Measurements from ENCODE around the gene MICOS13.

DNA sequence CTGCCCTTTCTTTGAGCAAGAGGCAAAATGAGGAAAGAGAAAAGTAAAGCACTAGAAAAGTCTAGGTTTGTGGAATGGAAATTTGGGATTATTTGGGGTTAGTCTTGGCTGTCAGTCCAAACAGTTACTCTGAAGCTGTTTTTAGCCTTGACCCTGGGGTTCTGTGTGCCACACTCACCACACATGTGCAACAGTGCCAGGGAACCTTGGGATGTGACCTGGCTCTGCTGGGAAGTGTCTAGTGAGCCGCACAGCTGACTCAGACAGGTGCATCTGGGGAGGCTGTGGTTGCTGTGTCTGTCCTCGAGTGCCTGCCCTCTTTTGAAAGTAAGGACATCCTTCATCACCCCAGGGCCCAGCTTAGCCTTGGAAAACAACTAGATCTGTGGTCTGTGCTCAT, 15.8 kb downstream of the MICOS13 start:
- no peak for TF ChIP-seq EZH2phosphoT487 (IDR thresholded peaks at IDR 0.05)
- TF ChIP-seq, protein P1, sequence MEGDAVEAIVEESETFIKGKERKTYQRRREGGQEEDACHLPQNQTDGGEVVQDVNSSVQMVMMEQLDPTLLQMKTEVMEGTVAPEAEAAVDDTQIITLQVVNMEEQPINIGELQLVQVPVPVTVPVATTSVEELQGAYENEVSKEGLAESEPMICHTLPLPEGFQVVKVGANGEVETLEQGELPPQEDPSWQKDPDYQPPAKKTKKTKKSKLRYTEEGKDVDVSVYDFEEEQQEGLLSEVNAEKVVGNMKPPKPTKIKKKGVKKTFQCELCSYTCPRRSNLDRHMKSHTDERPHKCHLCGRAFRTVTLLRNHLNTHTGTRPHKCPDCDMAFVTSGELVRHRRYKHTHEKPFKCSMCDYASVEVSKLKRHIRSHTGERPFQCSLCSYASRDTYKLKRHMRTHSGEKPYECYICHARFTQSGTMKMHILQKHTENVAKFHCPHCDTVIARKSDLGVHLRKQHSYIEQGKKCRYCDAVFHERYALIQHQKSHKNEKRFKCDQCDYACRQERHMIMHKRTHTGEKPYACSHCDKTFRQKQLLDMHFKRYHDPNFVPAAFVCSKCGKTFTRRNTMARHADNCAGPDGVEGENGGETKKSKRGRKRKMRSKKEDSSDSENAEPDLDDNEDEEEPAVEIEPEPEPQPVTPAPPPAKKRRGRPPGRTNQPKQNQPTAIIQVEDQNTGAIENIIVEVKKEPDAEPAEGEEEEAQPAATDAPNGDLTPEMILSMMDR (IDR thresholded peaks at IDR 0.05), result no peak
